Neutrophil (primary cell): ENCODE results near the gene ADORA2B.

Experiments
- H3K27ac ChIP-seq: fragments of 200-600 bp; sonication (generic); 2 replicates; pipeline ENCODE4 v1.5.1; 2016; ENCODE audit warnings: mild to moderate bottlenecking, moderate library complexity
- H3K27me3 ChIP-seq: fragments of 200-600 bp; sonication (generic); 2 replicates; pipeline ENCODE4 v1.6.0; 2016; ENCODE audit warnings: mild to moderate bottlenecking
- H3K36me3 ChIP-seq: fragments of 200-600 bp; sonication (generic); 2 replicates; pipeline ENCODE4 v1.5.1; 2017
- H3K4me1 ChIP-seq, 2 experiments: fragments of 200-600 bp in 1 of 2; sonication (generic) in 1 of 2; 1 replicate in 1 of 2; 2 replicates in 1 of 2; pipeline versions ENCODE4 v1.5.1 to v1.6.1; 2013 to 2016; ENCODE audit warnings: low read depth in 1 of 2, low read length in 1 of 2, mild to moderate bottlenecking in 1 of 2, moderate library complexity in 1 of 2; ENCODE audit not compliant: control insufficient read depth in 1 of 2, insufficient read depth in 1 of 2
- H3K4me3 ChIP-seq, 2 experiments: fragments of 200-600 bp in 1 of 2; sonication (generic) in 1 of 2; 1 replicate in 1 of 2; 2 replicates in 1 of 2; pipeline ENCODE4 v1.5.1; 2013 to 2016; ENCODE audit warnings: low read depth in 1 of 2, low read length in 1 of 2, mild to moderate bottlenecking in 1 of 2, moderate library complexity in 1 of 2
- H3K9me3 ChIP-seq: fragments of 200-600 bp; sonication (generic); 2 replicates; pipeline ENCODE4 v1.5.1; 2016
- TF ChIP-seq, protein P1 (sequence below): fragments of 200-600 bp; sonication (generic); IDR thresholded peaks from 2 replicates; pipeline ENCODE4 v1.5.1; 2016; ENCODE audit warnings: antibody characterized with exemption

Gene ADORA2B

DNA sequence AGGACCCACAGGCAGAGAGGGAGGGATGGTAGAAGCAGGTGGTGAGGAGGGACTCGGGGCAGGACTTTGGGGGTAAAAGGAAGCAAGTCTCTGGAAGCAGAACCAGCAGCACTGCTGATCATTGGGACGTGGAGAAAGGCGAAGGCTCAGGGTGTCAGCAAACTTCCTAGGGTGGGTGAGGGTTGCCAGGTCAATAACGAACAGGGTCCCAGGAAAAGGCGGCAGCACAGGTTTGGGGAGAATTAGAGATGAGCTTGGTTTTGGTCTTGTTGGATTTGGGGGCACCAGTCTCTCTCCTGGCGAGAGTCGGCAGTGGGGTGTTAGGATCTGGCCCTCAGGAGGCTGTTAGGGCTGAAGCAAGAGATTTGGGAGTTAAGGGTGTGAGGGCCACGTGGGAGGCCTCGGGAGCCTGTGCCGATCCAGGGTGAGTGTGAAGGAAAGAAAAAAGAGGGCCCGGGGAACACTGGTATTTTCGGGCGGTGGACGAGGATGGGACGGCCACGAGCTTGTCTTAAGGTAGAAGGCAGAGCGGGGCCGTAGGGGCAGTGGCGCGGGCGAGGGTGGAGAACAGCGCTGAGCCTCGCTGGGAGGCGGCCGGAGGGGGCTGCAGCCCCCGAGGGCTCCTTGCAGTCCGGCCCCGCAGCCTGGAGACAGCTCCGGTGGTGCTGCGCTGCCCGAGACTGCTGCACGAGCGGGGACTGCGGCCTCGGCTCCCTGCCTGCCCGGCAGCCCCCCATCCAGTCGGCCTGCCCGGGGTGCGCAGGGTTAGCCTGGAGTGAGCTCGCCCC is 765 bp upstream of the ADORA2B start:
- TF ChIP-seq, protein P1, sequence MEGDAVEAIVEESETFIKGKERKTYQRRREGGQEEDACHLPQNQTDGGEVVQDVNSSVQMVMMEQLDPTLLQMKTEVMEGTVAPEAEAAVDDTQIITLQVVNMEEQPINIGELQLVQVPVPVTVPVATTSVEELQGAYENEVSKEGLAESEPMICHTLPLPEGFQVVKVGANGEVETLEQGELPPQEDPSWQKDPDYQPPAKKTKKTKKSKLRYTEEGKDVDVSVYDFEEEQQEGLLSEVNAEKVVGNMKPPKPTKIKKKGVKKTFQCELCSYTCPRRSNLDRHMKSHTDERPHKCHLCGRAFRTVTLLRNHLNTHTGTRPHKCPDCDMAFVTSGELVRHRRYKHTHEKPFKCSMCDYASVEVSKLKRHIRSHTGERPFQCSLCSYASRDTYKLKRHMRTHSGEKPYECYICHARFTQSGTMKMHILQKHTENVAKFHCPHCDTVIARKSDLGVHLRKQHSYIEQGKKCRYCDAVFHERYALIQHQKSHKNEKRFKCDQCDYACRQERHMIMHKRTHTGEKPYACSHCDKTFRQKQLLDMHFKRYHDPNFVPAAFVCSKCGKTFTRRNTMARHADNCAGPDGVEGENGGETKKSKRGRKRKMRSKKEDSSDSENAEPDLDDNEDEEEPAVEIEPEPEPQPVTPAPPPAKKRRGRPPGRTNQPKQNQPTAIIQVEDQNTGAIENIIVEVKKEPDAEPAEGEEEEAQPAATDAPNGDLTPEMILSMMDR, result no peak
- Histone ChIP-seq H3K27ac (no peak overlapping the region), H3K4me3 (peak overlapping the region; percentile 63 to 67), H3K36me3 (no peaks in the 10 kb centered on the region), H3K9me3 (no peaks in the 10 kb centered on the region), H3K4me1 (peaks cover 32 to 34% of the 10 kb centered on the region in 2 experiments), H3K27me3 (peaks cover 34% of the 10 kb centered on the region)

GRCh38 chr17:15945527-15946191 is 729 bp downstream of the ADORA2B start:
- H3K4me3 ChIP-seq, result peak overlapping the region; percentile 63 to 67
- H3K9me3 ChIP-seq, result no peaks in the 10 kb centered on the region
- H3K27ac ChIP-seq, result no peak overlapping the region
- TF ChIP-seq, protein P1, result no peak
- H3K36me3 ChIP-seq, result no peaks in the 10 kb centered on the region
- H3K4me1 ChIP-seq, result peaks cover 32 to 34% of the 10 kb centered on the region in 2 experiments
- H3K27me3 ChIP-seq, result peaks cover 34% of the 10 kb centered on the region

DNA sequence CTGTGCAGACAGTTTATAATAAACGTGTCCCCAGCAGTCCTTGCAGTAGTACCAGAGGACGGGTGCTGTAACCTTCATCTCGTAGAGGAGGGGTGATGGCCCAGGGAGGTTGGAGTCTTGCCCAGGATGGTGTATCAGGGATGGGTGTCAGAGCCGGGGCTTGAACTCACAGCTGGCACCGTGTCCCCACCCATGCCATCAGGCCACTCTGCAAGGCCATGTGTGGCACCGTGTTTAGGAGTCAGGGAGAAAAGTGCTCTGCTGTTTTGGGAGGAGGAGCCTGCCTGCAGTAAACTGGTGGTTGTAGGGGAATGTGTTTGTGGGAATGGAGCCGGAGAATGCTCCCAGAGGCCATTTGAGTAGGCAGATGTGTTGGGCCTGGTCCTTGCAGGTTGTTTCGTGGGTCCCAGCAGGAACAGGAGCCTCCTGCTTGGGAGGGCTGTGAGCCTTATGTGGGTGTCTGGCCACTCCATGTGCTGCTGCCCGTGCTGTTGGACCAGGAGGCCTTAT is 1.7 kb downstream of the ADORA2B start:
- no peaks in the 10 kb centered on the region for H3K9me3 ChIP-seq
- TF ChIP-seq, protein P1, result no peak
- peaks cover 34% of the 10 kb centered on the region for H3K27me3 ChIP-seq
- no peak overlapping the region for H3K4me3 ChIP-seq
- H3K4me1 ChIP-seq, result peaks cover 32 to 34% of the 10 kb centered on the region in 2 experiments
- no peaks in the 10 kb centered on the region for H3K36me3 ChIP-seq
- H3K27ac ChIP-seq, result no peak overlapping the region

DNA sequence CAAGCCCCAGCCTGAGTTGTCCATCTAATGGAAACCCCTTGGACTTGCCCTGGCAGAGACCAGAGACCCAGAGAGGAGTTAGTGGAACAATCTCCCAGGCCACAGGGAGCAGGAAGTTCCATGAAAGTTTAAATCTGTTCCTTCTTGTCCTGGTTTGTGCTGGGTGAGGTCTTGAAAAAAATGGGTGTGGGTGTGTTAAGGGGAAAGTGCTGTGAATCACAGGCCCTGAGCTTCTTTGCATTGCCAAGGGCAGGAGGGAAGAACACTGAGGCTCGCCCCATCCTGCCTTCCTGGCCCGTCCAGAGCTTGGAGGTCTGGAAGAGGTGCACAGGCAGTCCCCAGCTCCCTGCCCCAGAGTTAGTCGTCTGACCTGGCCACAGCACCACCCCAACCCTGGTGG is 2.3 kb downstream of the ADORA2B start:
- H3K4me3 ChIP-seq, result no peak overlapping the region
- TF ChIP-seq, protein P1, result no peak
- H3K27ac ChIP-seq, result no peak overlapping the region
- H3K27me3 ChIP-seq, result peaks cover 34% of the 10 kb centered on the region
- no peaks in the 10 kb centered on the region for H3K9me3 ChIP-seq
- H3K4me1 ChIP-seq, result peaks cover 28 to 30% of the 10 kb centered on the region in 2 experiments
- no peaks in the 10 kb centered on the region for H3K36me3 ChIP-seq

DNA sequence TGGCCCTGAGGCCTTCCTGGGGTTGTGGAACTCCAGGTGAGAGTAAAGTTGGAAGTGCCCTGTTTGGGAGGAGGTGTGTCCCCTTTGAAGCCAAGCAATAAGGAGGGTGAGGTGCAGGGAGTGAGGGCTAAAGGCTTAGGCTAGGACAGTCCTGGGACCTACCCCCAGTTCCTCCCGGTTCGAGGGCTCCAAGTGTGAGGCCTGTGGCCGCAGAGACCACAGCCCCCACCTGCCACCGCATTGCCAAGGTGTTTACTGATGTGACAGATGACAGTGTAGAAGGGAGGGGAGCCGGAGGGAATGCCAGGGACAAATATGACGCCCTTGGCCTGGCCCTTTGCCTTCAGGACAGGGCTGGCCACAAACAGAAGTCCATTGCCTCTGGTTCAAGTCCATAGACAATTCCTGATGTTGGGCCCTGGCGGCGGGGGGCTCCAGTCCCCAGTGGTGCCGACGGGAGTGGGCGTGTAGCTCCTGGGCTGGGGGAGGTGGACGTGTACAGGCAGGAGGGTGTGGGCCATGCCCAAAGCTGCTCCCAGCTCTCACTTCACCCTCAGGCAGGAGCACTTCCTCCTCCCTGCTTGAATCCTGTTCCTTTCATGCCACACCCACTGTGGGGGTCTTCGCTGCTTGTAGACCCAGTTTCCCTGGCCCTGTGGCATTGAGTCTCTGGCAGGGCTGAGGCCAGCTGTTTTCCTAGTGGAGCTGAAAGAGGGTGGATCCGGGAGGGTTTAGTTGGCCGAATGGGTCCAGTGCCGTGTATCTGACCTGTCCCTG is 3.2 kb downstream of the ADORA2B start:
- H3K4me1 ChIP-seq, result peaks cover 21 to 24% of the 10 kb centered on the region in 2 experiments
- H3K36me3 ChIP-seq, result no peaks in the 10 kb centered on the region
- peaks cover 34% of the 10 kb centered on the region for H3K27me3 ChIP-seq
- H3K27ac ChIP-seq, result no peak overlapping the region
- TF ChIP-seq, protein P1, result no peak
- H3K4me3 ChIP-seq, result no peak overlapping the region
- H3K9me3 ChIP-seq, result no peaks in the 10 kb centered on the region
